GM12892 (cell line): Measurements from ENCODE around the gene LRRC8C.

Experiments used
- DNase-seq: peaks from one replicate; pipeline ENCODE4 v3.0.0; 2011; ENCODE audit not compliant: insufficient read length
- FAIRE-seq: peaks from 2 replicates; lab custom pipeline; 2011; peaks lifted over from hg19 to GRCh38; lab: Jason Lieb, UNC
- POLR2A ChIP-seq: IDR thresholded peaks from 2 replicates; pipeline ENCODE4 v1.6.1; 2011; ENCODE audit warnings: low read depth, low read length, control low read depth
- POLR2AphosphoS5 ChIP-seq: IDR thresholded peaks from 2 replicates; pipeline ENCODE4 v1.6.1; 2011; ENCODE audit warnings: low read depth, low read length, control low read depth
- TAF1 ChIP-seq: IDR thresholded peaks from 2 replicates; pipeline ENCODE4 v1.6.1; 2011; ENCODE audit warnings: low read depth, mild to moderate bottlenecking, control low read depth, low read length, borderline replicate concordance

Gene LRRC8C

GRCh38 chr1:89599332-89599630 lies 33.6 kb upstream of the LRRC8C start:
- no peak for FAIRE-seq
- TF ChIP-seq POLR2A (no peak), TAF1 (no peak), POLR2AphosphoS5 (no peak)

DNA sequence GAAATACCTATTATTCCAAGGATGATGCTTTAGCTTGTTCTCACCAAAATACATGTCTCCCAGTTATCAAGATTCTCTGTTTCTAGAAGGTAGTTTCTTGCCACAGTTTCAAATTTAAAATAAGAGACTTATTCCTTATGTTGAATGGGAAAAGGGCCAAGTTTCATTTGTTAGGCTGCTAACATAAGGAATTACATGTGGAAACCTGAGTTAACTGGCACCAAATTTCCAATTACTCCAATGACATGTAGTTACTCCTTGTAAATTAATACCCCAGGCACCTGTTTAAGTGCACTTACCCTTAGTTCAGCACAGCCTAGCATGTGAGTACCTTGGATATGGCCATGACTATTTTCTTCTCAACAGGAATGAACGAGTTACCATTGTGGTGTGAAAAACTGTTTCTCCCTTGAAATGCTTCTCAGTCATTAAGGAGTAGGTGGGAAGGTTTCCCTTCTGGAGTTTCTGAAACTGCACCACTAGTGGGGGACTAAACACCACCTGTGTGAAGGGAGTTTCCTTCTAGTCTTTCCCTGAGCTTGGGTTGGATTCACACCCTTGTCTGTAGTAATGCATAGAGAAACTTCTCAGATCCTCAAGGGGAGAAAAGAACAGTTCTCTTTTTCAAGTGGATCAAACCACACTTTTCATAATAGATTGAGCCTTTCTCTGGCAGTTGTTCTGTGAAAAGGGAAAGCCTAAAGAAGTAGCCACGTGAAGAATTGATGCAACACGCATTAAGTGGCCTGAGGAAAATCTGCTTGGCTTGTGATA lies 32.3 kb upstream of the LRRC8C start:
- no peak for FAIRE-seq
- no peak for DNase-seq
- TF ChIP-seq POLR2A (no peak), POLR2AphosphoS5 (no peak), TAF1 (no peak)

More at GRCh38 chr1:89599332-89599630, 33.6 kb upstream of the LRRC8C start:
- DNase-seq: no peak

- TF ChIP-seq POLR2AphosphoS5: no peak
- TF ChIP-seq TAF1: no peak
- no peak for TF ChIP-seq POLR2A
- DNase-seq: no peak
- no peak for FAIRE-seq
Observed at GRCh38 chr1:89602871-89603404, 30.0 kb upstream of the LRRC8C start.

GRCh38 chr1:89603651-89604413 lies 29.1 kb upstream of the LRRC8C start:
- DNase-seq: no peak
- TF ChIP-seq POLR2AphosphoS5 (no peak), POLR2A (no peak), TAF1 (no peak)
- FAIRE-seq: no peak

DNA sequence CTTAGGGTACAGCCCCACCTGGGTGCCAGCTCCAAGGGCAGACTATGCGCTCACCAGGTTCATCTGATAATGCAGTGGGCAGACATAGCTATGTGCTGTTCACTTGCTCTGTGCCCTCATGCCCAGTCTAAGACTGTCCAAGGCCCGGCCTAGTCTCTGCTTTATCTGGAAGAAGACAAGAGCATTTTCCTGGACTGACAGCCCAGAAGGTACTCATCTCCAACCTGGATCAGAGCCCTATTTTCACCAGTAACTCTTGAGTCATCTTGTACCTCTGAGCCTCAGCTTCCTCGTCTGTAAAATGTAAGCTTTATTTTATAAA lies 28.5 kb upstream of the LRRC8C start:
- no peak for TF ChIP-seq POLR2A
- no peak for TF ChIP-seq POLR2AphosphoS5
- no peak for TF ChIP-seq TAF1
- DNase-seq (no peak), FAIRE-seq (no peak)

GRCh38 chr1:89605692-89606091 lies 27.2 kb upstream of the LRRC8C start:
- DNase-seq: no peak
- no peak for FAIRE-seq

DNA sequence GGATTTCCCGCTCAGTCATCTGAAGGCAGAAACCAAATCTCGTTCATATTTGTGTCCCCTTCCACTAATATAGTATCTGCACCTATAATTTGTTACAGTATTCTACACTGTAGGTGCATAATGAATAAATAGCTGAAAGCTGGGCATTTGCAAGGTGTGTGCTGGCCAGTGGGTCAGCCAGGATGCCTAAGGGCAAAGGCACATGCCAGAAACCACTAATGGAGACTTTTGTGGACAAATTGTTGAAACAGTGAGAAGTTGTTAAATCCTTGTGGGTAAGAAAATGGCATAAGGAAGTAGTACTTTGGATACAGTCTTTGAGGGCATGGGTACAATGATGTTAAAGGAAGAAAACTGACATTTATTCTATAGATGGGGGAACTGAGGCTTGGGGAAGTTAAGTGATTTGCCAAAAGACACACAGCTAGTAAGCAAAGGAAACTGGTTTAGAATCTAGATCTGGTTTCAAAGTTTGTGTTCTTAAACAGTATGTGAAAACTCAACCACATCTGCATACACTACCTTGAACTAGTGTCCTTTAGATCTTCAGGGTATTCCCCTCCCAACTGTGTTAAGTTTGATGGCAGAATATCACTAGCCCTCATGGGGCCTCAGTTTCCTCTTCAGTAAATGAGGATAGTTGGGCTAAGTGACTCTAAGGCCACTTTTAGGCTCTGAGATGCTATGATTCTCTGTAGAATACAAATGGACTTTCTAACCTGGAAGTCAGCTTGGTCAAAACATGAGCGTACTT lies 26.5 kb upstream of the LRRC8C start:
- no peak for TF ChIP-seq POLR2AphosphoS5
- no peak for TF ChIP-seq TAF1
- TF ChIP-seq POLR2A: no peak
- DNase-seq (no peak), FAIRE-seq (no peak)

More at GRCh38 chr1:89605692-89606091, 27.2 kb upstream of the LRRC8C start:
- no peak for TF ChIP-seq TAF1
- TF ChIP-seq POLR2AphosphoS5: no peak
- TF ChIP-seq POLR2A: no peak

DNA sequence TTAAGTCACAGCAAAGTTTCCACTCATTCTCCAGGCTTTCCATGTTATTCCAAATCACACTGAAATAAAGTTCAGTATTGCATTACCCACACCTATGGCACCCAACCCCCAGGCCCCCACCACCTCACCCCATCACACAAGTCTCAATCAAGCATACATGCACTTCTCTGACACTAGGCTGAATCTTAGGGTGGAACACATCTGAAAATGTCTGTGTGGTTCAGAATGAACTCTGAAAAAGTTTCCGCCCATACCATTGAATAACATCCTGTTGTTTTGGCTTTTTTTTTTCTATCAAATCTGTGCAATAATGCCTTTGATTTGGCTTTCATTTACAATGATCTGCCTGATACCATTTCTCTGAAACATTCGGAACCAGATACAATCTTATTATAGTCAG lies 25.8 kb upstream of the LRRC8C start:
- FAIRE-seq (no peak), DNase-seq (no peak)
- no peak for TF ChIP-seq POLR2A

- no peak for FAIRE-seq
- no peak for DNase-seq
- TF ChIP-seq POLR2A (no peak), TAF1 (no peak), POLR2AphosphoS5 (no peak)
Observed at GRCh38 chr1:89607586-89608318, 25.2 kb upstream of the LRRC8C start.

- no peak for TF ChIP-seq POLR2AphosphoS5
- TF ChIP-seq TAF1: no peak
- TF ChIP-seq POLR2A: no peak
Observed at GRCh38 chr1:89608319-89608983, 24.5 kb upstream of the LRRC8C start.

More at GRCh38 chr1:89608319-89608983, 24.5 kb upstream of the LRRC8C start:
- FAIRE-seq (no peak), DNase-seq (no peak)
